Stimulated activated CD4-positive, alpha-beta T cell treated with anti-CD3 and anti-CD28 coated beads, TNF-alpha, amount 100 ng/mL, for 24 hours (primary cell): ENCODE measurements around the gene ARSG.
"Not testable (repeated sequence)": the region's sequence is repeated elsewhere in the genome, so short reads cannot be mapped to it uniquely, and the experiment has no call there.

Experiments
- DNase-seq, 3 experiments: peaks; one replicate each; pipeline ENCODE4 v3.0.0-alpha.2; 2020; ENCODE audit warnings: low read depth in 3 of 3

ARSG gene

DNA sequence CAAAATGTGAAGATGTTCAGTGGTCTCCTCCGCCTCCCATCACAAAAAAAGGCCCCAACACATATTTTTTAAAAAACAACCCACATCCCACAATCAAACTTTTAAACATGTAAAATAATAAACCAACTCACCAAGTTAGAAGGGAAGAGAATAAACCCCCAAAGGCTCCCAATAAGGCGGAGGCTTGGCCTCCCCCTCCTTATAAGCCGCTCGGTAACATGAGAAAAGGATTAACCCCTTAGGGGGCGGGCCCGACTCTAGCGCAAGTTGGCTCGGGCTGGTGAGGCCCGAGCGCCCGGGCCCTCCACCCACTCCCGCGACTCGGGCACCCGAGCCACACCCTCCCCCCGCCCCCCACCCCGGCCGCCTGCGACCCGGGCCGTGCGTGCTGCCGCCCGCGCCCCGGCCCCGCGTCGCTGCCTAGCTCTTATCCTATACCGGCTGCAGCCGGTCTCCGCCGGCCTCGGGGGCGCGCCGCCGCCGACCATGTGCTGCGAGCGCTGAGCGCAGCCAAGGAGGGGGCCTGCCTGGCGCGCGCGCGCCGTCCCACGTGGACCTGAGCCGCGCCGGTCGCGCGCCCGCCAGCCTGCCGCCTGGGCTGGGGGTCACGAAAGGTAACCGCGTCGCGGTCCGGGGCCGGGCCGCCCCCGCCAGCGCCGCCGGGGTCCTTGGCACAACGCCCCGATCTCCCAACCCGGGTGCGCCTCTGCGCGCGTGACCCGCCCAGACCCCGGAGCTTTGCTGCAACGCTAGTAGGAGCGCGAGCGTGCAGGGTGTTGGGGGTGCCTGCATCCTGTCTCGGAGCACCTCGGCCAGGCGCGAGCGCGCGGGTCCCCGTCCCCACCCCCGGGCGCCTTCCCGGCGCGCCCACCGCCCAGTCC, at the start of gene ARSG, which contains the start of gene SLC16A6:
Gene ARSG (plus strand): TSS at position 541 of the 881 bp plus-strand sequence. CDS start 15,999 bp downstream, outside the sequence.
Gene SLC16A6 (minus strand): TSS at position 173 of the 881 bp plus-strand sequence. CDS start 12,807 bp downstream, outside the sequence.
- peak; percentile 65 to 78 (median 66) for DNase-seq

DNA sequence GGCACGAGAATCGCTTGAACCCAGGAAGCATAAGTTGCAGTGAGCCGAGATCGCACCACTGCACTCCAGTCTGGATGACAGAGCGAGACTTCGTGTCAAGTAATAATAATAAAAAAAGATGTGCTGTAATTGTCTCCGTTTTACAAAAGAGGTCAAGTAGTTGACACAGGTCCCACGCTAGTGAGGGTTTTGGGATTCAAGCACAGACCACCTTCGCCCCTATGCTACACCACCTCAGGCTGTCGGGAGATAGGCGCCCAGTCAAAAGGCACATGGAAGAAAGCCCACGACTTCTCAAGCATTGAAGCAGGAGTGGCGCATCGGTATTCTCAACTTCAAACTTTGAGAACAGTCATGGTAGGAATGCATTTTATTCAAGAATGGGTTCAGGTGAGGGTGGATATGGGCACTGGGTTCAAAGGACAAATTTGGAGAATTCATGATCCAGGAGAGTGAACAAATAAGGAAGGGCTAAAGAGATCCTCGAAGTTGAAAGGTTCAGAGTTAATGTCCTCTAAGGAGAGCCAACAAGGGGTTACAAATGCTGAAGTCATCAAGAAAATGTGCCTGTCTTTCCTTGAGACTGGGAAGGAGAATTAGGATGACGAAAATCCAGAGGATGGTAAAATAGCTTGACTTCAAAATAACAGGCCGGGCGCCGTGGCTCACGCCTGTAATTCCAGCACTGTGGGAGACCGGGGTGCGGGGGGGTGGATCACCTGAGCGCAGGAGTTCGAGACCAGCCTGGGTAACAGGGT, 44.8 kb upstream of the ARSG start:
- DNase-seq, result no peak

DNA sequence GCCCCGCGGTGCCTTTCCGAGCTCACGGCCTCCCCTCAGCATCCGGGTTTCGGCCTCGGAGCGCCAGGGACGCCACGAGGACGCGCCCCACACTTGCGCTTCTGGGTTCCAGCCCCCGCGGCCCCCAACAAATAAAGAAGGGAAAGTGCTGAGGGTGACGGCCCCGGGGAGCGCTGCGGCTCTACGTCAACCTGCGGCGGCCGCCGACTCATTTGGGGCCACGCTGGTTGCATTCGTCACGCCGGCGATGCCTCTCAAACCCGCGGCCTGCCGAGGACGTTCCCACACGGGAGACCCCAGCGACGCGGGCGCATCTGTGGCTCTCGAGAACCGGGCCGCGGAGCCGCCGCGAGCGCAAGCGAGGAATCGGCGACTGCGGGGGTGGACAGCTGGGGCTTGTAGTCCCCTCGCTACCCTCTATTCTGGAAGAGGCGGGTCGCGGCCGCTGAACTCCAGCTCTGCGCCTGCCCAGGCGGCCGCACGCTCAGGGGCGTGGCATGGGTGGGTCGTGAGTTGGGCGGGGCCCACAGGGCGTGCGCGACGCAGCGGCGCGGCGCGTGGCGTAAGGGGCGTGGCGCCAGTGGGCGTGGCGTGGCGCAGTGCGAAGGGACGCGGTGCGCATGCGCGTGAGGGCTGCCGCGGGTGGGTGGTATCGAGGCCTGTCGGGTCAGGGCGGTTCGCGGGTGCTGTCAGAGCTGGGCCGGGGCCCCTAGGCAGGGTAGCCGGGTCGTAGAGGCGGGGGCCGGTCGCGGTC, 43.7 kb upstream of the ARSG start, which contains the start of gene AMZ2:
Gene AMZ2 (plus strand): TSS at position 599 of the 754 bp plus-strand sequence. CDS start 2,145 bp downstream, outside the sequence.
- DNase-seq, result peak; percentile 93 to 97 (median 97)

DNA sequence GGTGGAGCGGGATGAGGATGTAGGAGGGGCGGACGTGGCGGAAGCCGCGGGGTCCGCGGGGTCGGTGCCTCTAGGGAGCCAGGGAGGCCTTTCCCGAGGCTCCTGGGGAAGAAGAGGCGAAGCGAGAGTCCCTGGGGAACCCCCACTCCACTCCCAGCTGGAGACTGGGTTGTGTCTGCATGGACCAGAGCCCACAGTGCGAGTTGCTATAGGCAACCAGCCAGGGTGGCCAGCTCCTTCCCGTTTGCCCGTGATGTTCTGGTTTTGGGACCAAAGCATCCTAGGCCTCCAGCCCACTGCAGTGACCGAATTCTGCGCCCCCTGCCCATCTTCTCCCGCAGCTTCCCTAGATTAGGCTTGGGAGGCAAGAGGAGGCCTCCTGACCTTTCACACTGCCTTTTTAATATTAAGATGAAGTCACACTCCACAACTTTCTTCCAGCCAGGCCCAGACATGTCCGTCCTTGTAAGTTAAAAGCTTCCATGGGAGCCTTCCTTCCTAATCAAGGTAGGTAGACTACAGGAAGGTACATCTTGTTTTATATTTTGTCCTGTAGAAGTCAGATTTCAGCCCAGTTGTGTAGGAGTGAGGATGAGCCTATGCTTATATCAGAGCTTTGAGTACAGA, 43.0 kb upstream of the ARSG start:
- DNase-seq, result no peak

DNA sequence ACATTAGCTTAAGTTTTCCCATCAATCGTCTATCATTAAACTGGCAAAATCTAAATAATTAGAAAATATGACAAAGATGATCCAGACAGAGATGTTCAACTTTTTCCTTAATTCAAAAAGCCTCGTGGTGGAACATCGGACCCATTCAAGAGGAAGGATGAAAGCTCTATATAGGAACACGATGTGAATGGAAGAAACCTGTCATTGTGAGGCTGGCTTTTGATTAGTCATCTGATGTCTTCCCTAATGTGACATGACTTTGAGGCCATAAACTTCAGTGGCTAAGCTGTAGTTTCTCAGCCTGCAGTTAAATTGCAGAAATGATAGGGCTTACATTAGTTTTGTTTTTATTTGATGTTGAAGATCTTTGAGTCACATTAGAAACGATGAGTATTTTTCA, 42.4 kb upstream of the ARSG start:
- DNase-seq, result peak in 1 of 3 experiments; percentile 38

DNA sequence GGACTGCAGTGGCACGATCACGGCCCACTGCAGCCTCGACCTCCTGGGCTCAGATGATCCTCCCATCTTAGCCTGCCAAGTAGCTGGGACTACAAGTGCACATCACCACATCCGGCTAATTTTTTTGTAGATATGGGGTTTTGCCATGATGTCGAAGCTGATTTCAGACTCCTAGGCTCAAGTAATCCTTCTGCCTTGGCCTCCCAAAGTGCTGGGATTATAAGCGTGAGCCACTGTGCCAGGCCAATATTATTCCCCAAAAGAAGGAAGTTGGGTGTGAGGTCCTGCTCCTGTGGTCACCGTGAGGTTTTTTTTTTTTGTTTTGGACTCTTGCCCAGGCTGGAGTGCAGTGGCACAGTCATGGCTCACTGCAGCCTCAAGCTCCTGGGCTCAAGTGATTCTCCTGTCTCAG, 41.9 kb upstream of the ARSG start:
- DNase-seq, result no peak

DNA sequence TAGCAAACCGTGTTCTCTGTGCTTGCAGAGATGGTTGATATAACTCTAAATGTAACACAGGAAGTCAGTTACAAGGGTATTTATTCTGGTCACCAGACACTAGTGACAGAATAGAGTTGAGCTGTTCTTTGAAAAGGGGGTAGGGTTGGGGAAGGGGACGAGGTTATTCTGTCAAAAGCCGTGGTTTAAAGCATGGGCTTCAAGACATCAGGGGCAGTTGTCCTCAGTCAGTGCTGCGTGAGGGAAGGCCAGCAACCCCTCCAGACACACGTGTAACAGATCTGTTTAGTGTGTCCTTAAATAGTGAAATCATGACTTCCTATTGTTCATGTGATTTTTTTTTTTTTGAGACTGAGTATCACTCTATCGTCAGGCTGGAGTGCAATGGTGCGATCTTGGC, 37.9 kb upstream of the ARSG start:
- not testable (repeated sequence) for DNase-seq

DNA sequence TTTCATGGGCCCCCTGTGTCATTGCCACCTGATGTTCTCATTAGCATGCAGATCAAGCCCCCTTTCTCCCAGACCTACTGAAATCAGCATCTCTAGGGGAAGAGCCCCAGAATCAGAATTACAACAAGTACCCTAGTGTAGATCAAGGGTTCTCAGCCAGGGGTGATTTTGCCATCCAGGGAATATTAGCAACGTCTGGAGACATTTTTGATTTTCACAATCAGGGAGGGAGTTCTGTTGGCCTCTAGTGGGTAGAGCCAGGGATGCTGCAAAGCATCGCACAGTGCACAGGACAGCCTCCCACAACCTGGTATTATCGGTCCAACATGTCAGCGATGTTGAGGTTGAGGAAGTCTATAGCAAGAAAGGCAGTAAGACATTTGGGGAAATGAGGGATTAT, 36.1 kb upstream of the ARSG start:
- no peak for DNase-seq

DNA sequence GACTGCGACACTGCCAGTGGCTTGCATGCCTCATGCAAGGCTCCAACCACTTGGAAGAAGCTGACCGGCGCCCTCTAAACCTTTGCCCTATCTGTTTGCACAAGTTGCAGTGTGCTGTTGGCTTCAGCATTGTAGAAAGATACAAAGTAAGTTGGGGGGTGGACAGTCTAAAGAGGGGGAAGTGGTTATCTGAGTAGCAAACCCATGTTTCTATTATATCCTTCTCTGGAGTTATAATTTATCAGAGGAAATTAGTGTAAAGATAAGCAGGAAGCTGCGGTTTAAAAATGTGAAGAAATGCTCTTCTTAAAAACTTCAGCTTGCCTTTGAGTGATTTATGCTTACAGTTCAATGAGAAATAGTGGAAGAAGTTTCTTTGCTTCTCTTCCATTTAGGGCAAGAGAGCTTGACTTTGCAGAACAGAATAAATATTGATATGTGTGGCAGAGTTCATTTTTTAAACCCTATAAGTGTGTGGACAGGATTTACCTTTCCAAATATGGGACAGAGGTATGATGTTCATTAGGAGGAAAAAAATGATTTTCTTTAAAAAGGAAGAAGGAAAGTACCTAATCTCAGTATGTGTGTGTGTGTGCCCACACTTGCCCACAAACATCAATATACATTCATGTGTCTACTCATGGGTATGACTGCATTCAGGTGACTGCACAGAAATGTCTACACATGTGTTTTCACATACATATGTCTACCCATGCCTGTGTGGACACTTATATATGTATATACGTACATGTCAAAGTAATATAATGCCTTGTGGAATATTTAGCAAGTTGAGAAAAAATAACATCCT, 35.4 kb upstream of the ARSG start:
- DNase-seq, result no peak

DNA sequence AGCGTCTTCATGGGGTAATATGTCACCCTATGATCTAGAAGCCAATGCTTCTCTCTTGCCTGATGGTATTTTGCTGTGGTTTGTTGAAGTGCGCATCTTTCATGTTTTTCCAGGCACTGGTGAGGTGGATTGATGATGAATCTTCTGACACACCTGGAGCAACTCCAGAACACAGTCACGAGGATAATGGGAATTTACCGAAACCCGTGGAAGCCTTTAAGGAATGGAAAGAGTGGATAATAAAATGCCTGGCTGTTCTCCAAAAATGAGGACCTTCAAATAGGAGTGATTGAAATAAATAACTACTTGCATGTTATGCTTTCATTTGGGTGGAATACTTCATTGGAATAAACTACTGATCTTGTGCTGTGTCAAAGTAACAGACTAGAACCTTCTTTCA, 34.6 kb upstream of the ARSG start:
- DNase-seq, result not testable (repeated sequence)

DNA sequence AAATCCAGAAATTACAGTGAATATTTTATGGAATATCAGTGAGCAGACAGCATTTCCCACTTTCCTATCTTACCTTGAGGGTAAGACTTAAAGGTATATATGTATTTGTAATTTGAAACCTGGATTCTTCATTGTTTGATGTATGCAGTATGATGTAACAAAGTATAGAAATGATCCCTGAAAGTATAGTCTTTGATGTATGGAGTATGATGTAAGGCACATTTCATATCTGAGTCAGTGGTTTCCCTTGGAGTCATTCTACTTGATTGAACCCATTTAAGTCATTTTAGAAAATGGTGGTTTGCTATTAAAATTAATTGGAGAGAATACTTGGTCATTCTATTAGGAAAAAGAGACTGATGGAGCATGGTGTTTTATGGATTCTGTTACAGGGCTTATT, 33.4 kb upstream of the ARSG start:
- DNase-seq, result no peak

DNA sequence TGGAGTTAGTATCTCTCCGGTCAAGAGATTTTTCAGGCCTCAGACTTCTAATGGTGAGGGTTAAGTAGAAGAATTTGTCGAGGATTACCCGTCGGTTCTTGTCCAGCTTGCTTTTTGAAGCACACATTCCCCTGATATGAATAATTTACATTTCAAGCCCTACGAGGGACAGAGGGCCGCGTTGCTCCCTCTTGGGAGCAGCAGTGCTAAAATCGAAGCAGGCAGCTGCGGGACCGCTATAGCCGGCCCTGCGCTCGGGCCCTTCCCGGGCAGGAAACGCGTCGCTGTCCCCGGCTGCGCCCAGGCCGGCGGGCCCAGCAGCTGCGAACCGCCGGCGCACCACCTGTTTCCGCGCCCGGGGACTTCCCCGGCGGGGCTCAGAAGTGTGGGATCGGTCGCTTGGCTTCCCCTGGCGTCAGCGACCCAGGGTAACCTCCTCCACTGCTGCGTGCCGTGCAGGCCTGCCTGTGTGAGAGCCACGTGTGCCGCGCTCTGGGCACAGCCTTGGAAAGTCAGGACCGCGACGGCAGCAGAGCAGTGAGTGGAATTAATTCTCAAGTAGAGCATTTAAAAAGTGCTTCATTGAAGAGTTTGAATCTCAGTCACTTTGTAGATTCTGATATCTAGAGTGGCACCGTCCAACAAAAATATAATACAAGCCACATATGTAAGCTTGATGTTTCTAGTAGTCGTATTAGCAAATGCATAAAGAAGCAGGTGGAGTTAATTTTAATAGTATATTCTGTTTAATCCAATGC, 32.2 kb upstream of the ARSG start:
- DNase-seq, result peak; percentile 39 to 73 (median 55)

DNA sequence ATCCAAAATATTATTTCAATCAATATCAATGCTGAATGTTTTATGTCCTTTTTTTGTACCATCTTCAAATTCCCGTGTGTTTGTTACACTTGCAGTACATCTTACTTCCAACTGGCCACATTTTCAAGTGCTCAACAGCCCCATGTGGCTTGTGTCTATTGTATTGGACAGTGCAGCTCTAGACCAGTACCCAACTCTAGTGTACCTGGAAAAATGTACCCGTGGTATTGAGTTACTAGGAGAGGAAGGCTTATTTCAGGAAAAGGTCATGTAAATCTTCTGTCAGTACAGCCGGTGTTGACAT, 31.7 kb upstream of the ARSG start:
- DNase-seq, result not testable (repeated sequence)

DNA sequence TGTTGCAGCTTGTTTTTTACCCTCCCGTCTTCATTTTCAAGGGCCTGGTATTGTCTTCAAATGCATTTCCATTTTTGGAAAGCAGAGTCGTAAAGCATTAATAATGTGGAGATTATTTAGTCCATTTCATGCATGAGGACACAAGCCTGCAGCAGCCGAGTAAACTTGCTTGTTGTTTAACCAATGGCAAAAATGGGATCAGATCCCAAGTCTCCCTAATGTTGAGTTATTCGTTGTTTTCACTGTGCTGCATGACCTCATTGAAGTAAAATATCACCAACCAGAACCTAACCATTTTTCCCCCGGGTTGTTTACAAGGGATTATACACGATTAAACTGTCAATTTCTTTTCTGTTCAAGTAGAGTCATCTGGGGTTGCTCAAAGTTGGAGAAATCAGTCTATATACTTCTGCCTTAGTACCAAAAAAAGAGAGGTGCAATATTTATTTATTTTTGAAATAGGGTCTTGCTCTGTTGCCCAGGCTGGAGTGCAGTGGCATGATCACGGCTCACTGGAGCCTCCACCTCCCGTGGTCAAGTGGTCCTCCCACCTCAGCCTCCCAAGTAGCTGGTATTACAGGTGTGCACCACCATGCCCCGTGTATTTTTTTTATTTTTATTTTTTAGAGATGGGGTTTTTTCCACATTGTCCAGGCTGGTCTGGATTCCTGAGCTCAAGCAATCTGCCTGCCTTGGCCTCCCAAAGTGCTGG, 31.1 kb upstream of the ARSG start:
- no peak for DNase-seq

DNA sequence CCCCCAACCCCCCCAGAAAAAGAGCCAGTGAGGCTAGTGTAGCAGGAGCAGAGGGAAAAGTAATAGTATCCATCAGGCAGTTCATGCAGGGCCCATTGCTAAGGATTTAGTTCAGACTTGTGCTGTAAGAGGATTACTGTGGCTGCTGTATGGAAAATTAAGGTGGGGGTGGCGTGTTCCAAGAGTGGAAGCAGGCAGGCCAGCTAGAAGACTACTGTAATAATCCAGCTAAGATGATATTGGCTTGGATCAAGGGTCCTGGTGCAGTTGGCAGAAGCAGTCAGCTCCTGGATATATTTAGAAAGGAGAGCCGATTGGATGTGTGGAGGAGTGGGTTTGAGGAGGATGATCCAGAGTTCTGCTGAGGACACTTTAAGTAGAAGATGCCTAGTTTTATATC, 28.8 kb upstream of the ARSG start:
- DNase-seq, result not testable (repeated sequence)

DNA sequence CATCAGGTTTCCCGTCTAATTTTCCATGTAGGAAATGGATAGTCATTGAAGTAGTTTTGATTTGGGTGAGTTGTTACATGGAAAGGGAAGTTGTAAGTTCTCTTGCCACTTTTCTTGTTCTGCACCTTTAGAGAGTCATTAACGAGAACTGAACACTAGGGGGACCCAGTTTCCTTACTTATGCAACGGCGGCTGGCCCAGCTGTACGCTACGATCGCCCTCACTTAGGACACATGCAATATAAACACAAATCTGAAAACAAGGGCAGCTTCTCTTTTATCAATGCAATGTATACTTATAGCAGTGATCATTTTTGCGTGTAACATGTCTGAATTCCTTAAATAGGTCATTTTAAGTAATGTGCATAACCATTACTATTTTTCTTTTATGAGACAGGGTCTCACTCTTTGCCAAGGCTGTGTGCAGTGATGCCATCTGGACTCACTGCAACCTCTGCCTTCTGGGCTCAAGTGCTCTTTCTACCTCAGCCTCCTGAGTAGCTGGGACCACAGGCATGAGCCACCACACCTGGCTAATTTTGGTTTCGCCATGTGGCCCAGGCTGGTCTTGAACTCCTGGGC, 28.1 kb upstream of the ARSG start:
- not testable (repeated sequence) for DNase-seq

DNA sequence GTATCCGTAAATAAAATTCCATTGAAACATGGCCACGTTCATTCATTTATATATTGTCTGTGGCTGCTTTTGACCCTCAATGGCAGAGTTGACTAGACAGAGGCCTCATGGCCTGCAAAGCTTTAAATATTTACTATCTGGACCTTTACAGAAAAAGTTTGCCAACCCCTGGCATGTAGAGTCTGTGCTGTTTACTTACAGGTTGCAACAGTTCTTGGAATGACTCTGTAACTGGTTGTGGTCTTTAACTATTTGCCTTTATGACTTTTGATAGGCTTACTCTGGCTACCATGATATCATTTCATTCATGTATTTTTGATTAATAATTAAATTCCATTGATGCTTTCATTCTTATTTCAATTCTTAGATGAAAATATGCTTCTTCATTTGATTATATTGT, 25.5 kb upstream of the ARSG start:
- not testable (repeated sequence) for DNase-seq

DNA sequence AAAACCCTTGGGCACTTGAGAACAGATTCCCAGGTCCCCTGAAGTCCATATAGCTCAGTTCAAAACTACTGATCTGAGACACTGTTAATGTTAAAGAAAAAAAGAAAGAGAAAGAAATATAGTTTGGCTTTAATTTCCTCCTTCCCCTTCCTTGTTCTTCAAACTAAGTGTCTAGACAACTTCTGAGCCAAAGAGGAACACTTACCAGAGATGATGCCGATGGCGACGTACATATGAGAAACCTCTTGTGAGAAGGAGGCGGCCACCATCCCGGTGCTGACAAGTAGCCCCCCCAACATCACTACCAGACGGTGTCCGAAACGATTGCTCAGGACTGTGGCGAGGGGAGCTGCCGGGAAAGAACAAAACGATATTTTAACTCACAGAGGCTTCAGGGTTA, 17.6 kb upstream of the ARSG start:
- DNase-seq, result no peak

DNA sequence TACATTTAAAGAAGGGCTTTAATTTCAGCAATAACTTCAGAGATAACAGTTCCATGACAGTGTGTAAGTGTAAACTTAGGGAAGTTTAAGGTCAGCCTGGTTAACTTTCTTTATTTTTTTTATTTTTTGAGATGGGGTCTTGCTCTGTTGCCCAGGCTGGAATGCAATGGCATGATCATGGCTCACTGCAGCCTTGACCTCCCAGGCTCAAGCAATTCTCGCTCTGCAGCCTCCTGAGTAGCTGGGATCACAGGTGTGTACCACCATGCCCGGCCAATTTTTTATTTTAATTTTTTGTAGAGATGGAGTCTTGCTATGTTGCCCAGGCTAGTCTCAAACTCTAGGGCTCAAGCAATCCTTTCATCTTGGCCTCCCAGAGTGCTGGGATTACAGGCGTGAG, 15.0 kb upstream of the ARSG start:
- DNase-seq, result not testable (repeated sequence)
